IMR-90 (cell line): ENCODE measurements around the gene SLC27A1. TPM values are rescaled to one million over a fixed set of nuclear protein-coding genes. Genes with fewer than 3 reads are reported as not detected.

ENCODE experiments used
- ATAC-seq: fragments of 200-7000 bp; cut with Tn5 transposase; 2 replicates; pipeline ENCODE4 v1.9.1; 2020; ENCODE audit warnings: low read depth, mild to moderate bottlenecking, moderate library complexity
- BruUV-seq: library from RNA; stranded (reverse); fragments of 400-500 nt; replicated peaks from 2 replicates; lab custom pipeline; 2021; lab: Mats Ljungman, UMichigan
- CTCF ChIA-PET: fragments of 300-600 bp; formaldehyde crosslinking; extraction: SDS; loops from one replicate; lab custom pipeline; 2021; ENCODE audit warnings: antibody characterized with exemption; lab: Yijun Ruan, JAX
- POLR2A ChIA-PET: fragments of 300-600 bp; sonication (Branson Sonifier 250); formaldehyde crosslinking; loops from one replicate; lab custom pipeline; 2022; ENCODE audit warnings: antibody characterized with exemption; ENCODE audit not compliant: unreplicated experiment; lab: Charles Lee
- DNase-seq: peaks from one replicate; pipeline ENCODE4 v3.0.0; 2013
- H2AFZ ChIP-seq: replicated peaks from 2 replicates; pipeline ENCODE3; 2013; ENCODE audit warnings: low read length, mild to moderate bottlenecking; ENCODE audit not compliant: poor library complexity
- H2AK5ac ChIP-seq: 2 replicates; pipeline ENCODE4 v1.6.1; 2013; ENCODE audit warnings: low read depth, low read length, inconsistent platforms
- H2AK9ac ChIP-seq: replicated peaks from 2 replicates; pipeline ENCODE3; 2013; ENCODE audit warnings: mild to moderate bottlenecking, low read depth, low read length, moderate library complexity; ENCODE audit not compliant: poor library complexity
- H2BK120ac ChIP-seq: 2 replicates; pipeline ENCODE4 v1.6.1; 2013; ENCODE audit warnings: low read depth, low read length, inconsistent platforms
- H2BK15ac ChIP-seq: 3 replicates; pipeline ENCODE4 v1.6.1; 2013; ENCODE audit warnings: low read depth, low read length, inconsistent platforms
- H2BK20ac ChIP-seq: 2 replicates; pipeline ENCODE4 v1.6.1; 2013; ENCODE audit warnings: low read depth, mild to moderate bottlenecking, inconsistent platforms, low read length, moderate library complexity
- H2BK5ac ChIP-seq: 2 replicates; pipeline ENCODE4 v1.6.1; 2013; ENCODE audit warnings: mild to moderate bottlenecking, low read depth, low read length, inconsistent platforms; ENCODE audit not compliant: poor library complexity, severe bottlenecking
- H3K14ac ChIP-seq: replicated peaks from 2 replicates; pipeline ENCODE4 v1.6.1; 2013; ENCODE audit warnings: low read depth, low read length, inconsistent platforms
- H3K18ac ChIP-seq: 2 replicates; pipeline ENCODE4 v1.6.1; 2013; ENCODE audit warnings: low read depth, low read length, control low read depth
- H3K23ac ChIP-seq: 2 replicates; pipeline ENCODE4 v1.6.1; 2013; ENCODE audit warnings: low read depth, low read length, inconsistent platforms
- H3K27ac ChIP-seq: 2 replicates; pipeline ENCODE4 v1.5.1; 2013; ENCODE audit warnings: mild to moderate bottlenecking, control low read depth, low read length; ENCODE audit not compliant: insufficient read depth
- H3K27me3 ChIP-seq: 2 replicates; pipeline ENCODE4 v1.6.1; 2013; ENCODE audit warnings: low read length; ENCODE audit not compliant: control insufficient read depth, insufficient read depth
- H3K36me3 ChIP-seq: 2 replicates; pipeline ENCODE4 v1.6.1; 2013; ENCODE audit warnings: low read length, mixed read lengths; ENCODE audit not compliant: control insufficient read depth, insufficient read depth
- H3K4ac ChIP-seq: 2 replicates; pipeline ENCODE4 v1.6.1; 2013; ENCODE audit warnings: low read depth, low read length, inconsistent platforms
- H3K4me1 ChIP-seq: 2 replicates; pipeline ENCODE4 v1.6.1; 2013; ENCODE audit warnings: low read length, mixed read lengths; ENCODE audit not compliant: control insufficient read depth, insufficient read depth
- H3K4me2 ChIP-seq: 2 replicates; pipeline ENCODE4 v1.6.1; 2013; ENCODE audit warnings: low read depth, mild to moderate bottlenecking, control low read depth, low read length, moderate library complexity
- H3K4me3 ChIP-seq: 2 replicates; pipeline ENCODE4 v1.5.1; 2013; ENCODE audit warnings: low read depth, mild to moderate bottlenecking, control low read depth, low read length, moderate library complexity; ENCODE audit not compliant: insufficient read depth
- H3K56ac ChIP-seq: 2 replicates; pipeline ENCODE4 v1.6.1; 2013; ENCODE audit warnings: low read length, inconsistent platforms; ENCODE audit not compliant: insufficient read depth; ENCODE audit errors: extremely low read depth
- H3K79me1 ChIP-seq, 2 experiments: 2 replicates each; pipeline ENCODE4 v1.6.1; 2013; ENCODE audit warnings: low read length in 2 of 2, inconsistent platforms in 1 of 2, low read depth in 1 of 2
- H3K9ac ChIP-seq: 2 replicates; pipeline ENCODE4 v1.6.1; 2013; ENCODE audit warnings: low read depth, low read length, control low read depth
- H3K9me1 ChIP-seq: 2 replicates; pipeline ENCODE4 v1.6.1; 2013; ENCODE audit warnings: low read length, inconsistent platforms; ENCODE audit not compliant: insufficient read depth
- H3K9me3 ChIP-seq: 2 replicates; pipeline ENCODE4 v1.6.1; 2013; ENCODE audit warnings: low read length; ENCODE audit not compliant: control insufficient read depth, insufficient read depth
- H4K20me1 ChIP-seq: 2 replicates; pipeline ENCODE4 v1.6.1; 2013; ENCODE audit warnings: low read length, inconsistent platforms; ENCODE audit not compliant: insufficient read depth
- H4K5ac ChIP-seq: 2 replicates; pipeline ENCODE4 v1.6.1; 2013; ENCODE audit warnings: mild to moderate bottlenecking, low read depth, low read length, control low read depth
- H4K8ac ChIP-seq, 2 experiments: 2 replicates each; pipeline ENCODE4 v1.6.1; 2013; ENCODE audit warnings: low read depth in 2 of 2, low read length in 2 of 2, control low read depth in 1 of 2, inconsistent platforms in 1 of 2
- H4K91ac ChIP-seq: 2 replicates; pipeline ENCODE4 v1.6.1; 2013; ENCODE audit warnings: low read depth, low read length, inconsistent platforms; ENCODE audit not compliant: insufficient read depth
- ELK1 ChIP-seq: fragments of 150-350 bp; IDR thresholded peaks from 2 replicates; pipeline ENCODE4 v1.6.1; 2016; ENCODE audit warnings: low read depth, mild to moderate bottlenecking, low read length, moderate library complexity, borderline replicate concordance
- MXI1 ChIP-seq: IDR thresholded peaks from 2 replicates; pipeline ENCODE4 v1.6.1; 2012; ENCODE audit warnings: low read depth, mild to moderate bottlenecking, low read length, moderate library complexity, borderline replicate concordance
- WGBS, 2 experiments: methylation state at CpG; one replicate each; pipeline versions ENCODE4 v1.1.5 to v1.1.7; 2013; ENCODE audit warnings: missing lambda C conversion rate in 2 of 2; ENCODE audit not compliant: insufficient read length in 1 of 2; ENCODE audit errors: extremely low coverage in 2 of 2; 5-methylcytosine and 5-hydroxymethylcytosine counted together
- dilution Hi-C: fragments of 300-500 bp; cut with HindIII; formaldehyde crosslinking; loops from one replicate; pipeline ENCODE4 v1.14.3; 2018; ENCODE audit warnings: low sequenced_read_pairs; ENCODE audit not compliant: unreplicated experiment
- in situ Hi-C: fragments of 300-500 bp; cut with MboI; formaldehyde crosslinking; loops from 3 replicates; pipeline ENCODE4 v1.14.3; 2019; ENCODE audit warnings: low sequenced_read_pairs, inconsistent platforms, mixed read lengths
- intact Hi-C: fragments of 100-400 bp; cut with micrococcal nuclease; formaldehyde crosslinking; loops from 2 replicates; pipeline ENCODE4 v1.10.0; 2022
- polyA plus RNA-seq, 3 experiments: library from polyadenylated mRNA; depleted of rRNA; stranded (reverse); fragments of >200 nt; gene quantifications; 2 replicates each; pipeline ENCODE4 v1.2.3, GENCODE V29; 2012; ENCODE audit warnings: low replicate concordance in 1 of 3
- total RNA-seq: library from RNA; depleted of rRNA; stranded (reverse); fragments of >200 nt; gene quantifications from 2 replicates; pipeline ENCODE4 v1.2.3, GENCODE V29; 2012
- TF ChIP-seq, protein P1 (sequence below): fragments of 150-350 bp; IDR thresholded peaks from 2 replicates; pipeline ENCODE4 v1.6.1; 2017; ENCODE audit warnings: mild to moderate bottlenecking, antibody characterized with exemption, low read length, low read depth

Gene SLC27A1
- total and polyA plus RNA-seq, 2 of the 4 experiments (the other 2 are of a cell fraction) = 4.8 to 12.9 TPM

DNA sequence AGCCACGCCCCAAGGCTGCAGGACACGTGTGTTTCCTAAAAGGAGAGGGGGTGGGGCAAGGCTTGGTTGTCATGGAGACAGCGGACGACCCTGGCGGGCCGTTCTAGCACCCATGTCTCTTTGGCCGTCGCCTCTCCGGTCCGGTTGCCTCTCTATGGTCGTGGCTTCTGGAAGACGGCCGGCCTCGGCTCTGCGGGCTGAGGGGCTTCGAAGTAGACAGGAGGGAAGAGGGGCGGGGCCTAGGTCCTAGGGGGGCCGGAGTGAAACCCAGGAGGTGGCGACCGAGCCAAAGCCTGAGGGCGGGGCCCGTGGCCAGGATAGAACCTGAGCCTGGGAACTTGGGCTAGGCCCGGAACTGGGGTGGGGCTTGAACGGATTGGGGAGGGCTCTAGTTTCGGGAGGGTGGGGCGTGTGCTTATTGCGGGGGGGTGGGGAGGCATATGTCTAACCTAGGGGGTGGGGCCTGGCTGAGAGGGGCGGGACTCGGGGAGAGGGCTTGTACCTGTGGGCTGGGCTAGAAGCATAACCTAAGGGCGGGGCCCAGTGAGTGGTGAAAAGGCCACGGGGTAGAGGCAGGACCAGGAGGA, 750 bp upstream of the SLC27A1 start:
- in situ Hi-C loops = no loop called here
- H3K4me1 ChIP-seq = peaks cover 10% of the 10 kb centered on the region
- peak overlapping the region; percentile 57 for H2BK120ac ChIP-seq
- peak overlapping the region; percentile 65 for H2BK20ac ChIP-seq
- H2BK5ac ChIP-seq = peak overlapping the region; percentile 20
- H3K9ac ChIP-seq = peak overlapping the region; percentile 34
- WGBS, 2 experiments = 0% methylated on average over 12 of the region's 31 CpGs; no CpG with 5 or more reads in 1 of the 2 experiments
- DNase-seq (peak; percentile 89), ATAC-seq (peak; percentile 67)
- CTCF ChIA-PET = interaction anchor here (1.0 kb wide), 1 partner anchor 42 kb away, joined by 3 read pairs; no protein-coding TSS in a partner anchor
- H3K79me1 ChIP-seq = peaks cover 4 to 37% of the 10 kb centered on the region in 2 experiments; a peak in 3 of 4 replicates
- dilution Hi-C loops = no loop called here
- H4K20me1 ChIP-seq = peaks cover 6% of the 10 kb centered on the region; the same call in 1 of the 2 replicates
- H2AK5ac ChIP-seq = peak overlapping the region; percentile 60; the same call in 1 of the 2 replicates
- peak overlapping the region; percentile 59 for H3K4me3 ChIP-seq
- intact Hi-C loops = loop anchor here (1.0 kb wide), 1 partner anchor 42 kb away; the partner anchor contains the start of gene PGLS
- peak overlapping the region; percentile 86 for H2AK9ac ChIP-seq
- H3K23ac ChIP-seq = no peak overlapping the region
- H3K36me3 ChIP-seq = no peaks in the 10 kb centered on the region
- POLR2A ChIA-PET = no interaction called here
- no TSS peak for BruUV-seq
- H3K14ac ChIP-seq = peak overlapping the region; percentile 69
- no peaks in the 10 kb centered on the region for H3K9me3 ChIP-seq
- TF ChIP-seq MXI1 = peak; percentile 90
- TF ChIP-seq, protein P1, sequence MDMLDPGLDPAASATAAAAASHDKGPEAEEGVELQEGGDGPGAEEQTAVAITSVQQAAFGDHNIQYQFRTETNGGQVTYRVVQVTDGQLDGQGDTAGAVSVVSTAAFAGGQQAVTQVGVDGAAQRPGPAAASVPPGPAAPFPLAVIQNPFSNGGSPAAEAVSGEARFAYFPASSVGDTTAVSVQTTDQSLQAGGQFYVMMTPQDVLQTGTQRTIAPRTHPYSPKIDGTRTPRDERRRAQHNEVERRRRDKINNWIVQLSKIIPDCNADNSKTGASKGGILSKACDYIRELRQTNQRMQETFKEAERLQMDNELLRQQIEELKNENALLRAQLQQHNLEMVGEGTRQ = peak; percentile 27
- TF ChIP-seq ELK1 = no peak
- peak overlapping the region; percentile 54; the same call in 1 of the 2 replicates for H4K91ac ChIP-seq
- H2AFZ ChIP-seq = peak overlapping the region; percentile 98
- H4K8ac ChIP-seq = peak overlapping the region; percentile 53 to 87; a peak in 3 of 4 replicates
- H3K4me2 ChIP-seq = peak overlapping the region; percentile 84
- H2BK15ac ChIP-seq = peak overlapping the region; percentile 45; the same call in 1 of the 3 replicates
- H3K56ac ChIP-seq = no peak overlapping the region
- H3K27me3 ChIP-seq = no peaks in the 10 kb centered on the region
- peak overlapping the region; percentile 46 for H3K27ac ChIP-seq
- no peaks in the 10 kb centered on the region for H3K9me1 ChIP-seq
- peak overlapping the region; percentile 80 for H3K4ac ChIP-seq
- peak overlapping the region; percentile 12; the same call in 1 of the 2 replicates for H3K18ac ChIP-seq
- H4K5ac ChIP-seq = peak overlapping the region; percentile 13; the same call in 1 of the 2 replicates
